Loucy (cell line): Measurements from ENCODE around the gene GASK1A.

ENCODE experiments used
- EZH2phosphoT487 ChIP-seq: fragments of 200-600 bp; IDR thresholded peaks from 2 replicates; pipeline ENCODE4 v1.6.1; 2018; ENCODE audit warnings: antibody characterized with exemption, mild to moderate bottlenecking, moderate library complexity, borderline replicate concordance
- TF ChIP-seq, protein P1 (sequence below): fragments of 200-600 bp; sonication (generic); conservative IDR thresholded peaks from 2 replicates; pipeline ENCODE4 v1.5.1; 2014; ENCODE audit warnings: mild to moderate bottlenecking, antibody characterized with exemption, low read length

GRCh38 chr3:42970976-42971772 is 7.9 kb upstream of the GASK1A start:
- TF ChIP-seq, protein P1, sequence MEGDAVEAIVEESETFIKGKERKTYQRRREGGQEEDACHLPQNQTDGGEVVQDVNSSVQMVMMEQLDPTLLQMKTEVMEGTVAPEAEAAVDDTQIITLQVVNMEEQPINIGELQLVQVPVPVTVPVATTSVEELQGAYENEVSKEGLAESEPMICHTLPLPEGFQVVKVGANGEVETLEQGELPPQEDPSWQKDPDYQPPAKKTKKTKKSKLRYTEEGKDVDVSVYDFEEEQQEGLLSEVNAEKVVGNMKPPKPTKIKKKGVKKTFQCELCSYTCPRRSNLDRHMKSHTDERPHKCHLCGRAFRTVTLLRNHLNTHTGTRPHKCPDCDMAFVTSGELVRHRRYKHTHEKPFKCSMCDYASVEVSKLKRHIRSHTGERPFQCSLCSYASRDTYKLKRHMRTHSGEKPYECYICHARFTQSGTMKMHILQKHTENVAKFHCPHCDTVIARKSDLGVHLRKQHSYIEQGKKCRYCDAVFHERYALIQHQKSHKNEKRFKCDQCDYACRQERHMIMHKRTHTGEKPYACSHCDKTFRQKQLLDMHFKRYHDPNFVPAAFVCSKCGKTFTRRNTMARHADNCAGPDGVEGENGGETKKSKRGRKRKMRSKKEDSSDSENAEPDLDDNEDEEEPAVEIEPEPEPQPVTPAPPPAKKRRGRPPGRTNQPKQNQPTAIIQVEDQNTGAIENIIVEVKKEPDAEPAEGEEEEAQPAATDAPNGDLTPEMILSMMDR, result no peak
- no peak for TF ChIP-seq EZH2phosphoT487
